ENCODE data around the gene NHERF1. TPM values are rescaled to one million over a fixed set of nuclear protein-coding genes. Genes with fewer than 3 reads are reported as not detected.

NHERF1 gene
- total RNA-seq, 1 donor from 2014 or later: 36.3 TPM

GRCh38 chr17:74805591-74805991 lies 57.2 kb downstream of the NHERF1 start:
- FAIRE-seq: no peak
- no peak overlapping the region for H3K4me3 ChIP-seq (ENCODE audit: insufficient read depth, low read depth, low read length)
- H3K4me1 ChIP-seq (ENCODE audit: insufficient read depth, low read length): no peaks in the 10 kb centered on the region

GRCh38 chr17:74806334-74806733 lies 57.9 kb downstream of the NHERF1 start:
- peaks cover 49% of the 10 kb centered on the region for H4K20me1 ChIP-seq (ENCODE audit: insufficient read depth, low read length)
- FAIRE-seq (no peak), DNase-seq (ENCODE audit: low read depth) (no peak)
- H2AFZ ChIP-seq (ENCODE audit: low read depth, low read length): no peak overlapping the region
- no peak overlapping the region for H3K4me2 ChIP-seq (ENCODE audit: low read length)
- Mint-ChIP-seq H3K27me3 (ENCODE audit: low read depth, unreplicated experiment) (no peaks in the 10 kb centered on the region), H3K4me3 (ENCODE audit: unreplicated experiment) (no peak overlapping the region), H3K4me1 (ENCODE audit: low read depth, unreplicated experiment) (no peaks in the 10 kb centered on the region), H3K36me3 (ENCODE audit: low read depth, unreplicated experiment) (peaks cover 25% of the 10 kb centered on the region), H3K27ac (ENCODE audit: unreplicated experiment) (no peak overlapping the region), H3K9me3 (ENCODE audit: unreplicated experiment) (no peaks in the 10 kb centered on the region)
- H3K36me3 ChIP-seq (ENCODE audit: insufficient read depth, low read length): peaks cover 2% of the 10 kb centered on the region
- H3K9me3 ChIP-seq (ENCODE audit: insufficient read depth, low read depth, low read length): no peaks in the 10 kb centered on the region
- H3K4me1 ChIP-seq (ENCODE audit: insufficient read depth, low read length): no peaks in the 10 kb centered on the region
- H3K79me2 ChIP-seq (ENCODE audit: insufficient read depth, low read length): no peaks in the 10 kb centered on the region
- H3K27me3 ChIP-seq (ENCODE audit: insufficient read depth, low read length): no peaks in the 10 kb centered on the region
- H3K27ac ChIP-seq (ENCODE audit: low read depth, low read length): no peak overlapping the region
- no peak overlapping the region for H3K4me3 ChIP-seq (ENCODE audit: insufficient read depth, low read depth, low read length)
- H3K9ac ChIP-seq (ENCODE audit: low read length): no peak overlapping the region
- TF ChIP-seq CTCF (IDR thresholded peaks at IDR 0.05; ENCODE audit: insufficient read depth, low read depth, low read length) (no peak), EZH2 (IDR thresholded peaks at IDR 0.05; ENCODE audit: insufficient read depth, low read length) (no peak)

More at GRCh38 chr17:74805591-74805991, 57.2 kb downstream of the NHERF1 start:
- Mint-ChIP-seq H3K9me3 (ENCODE audit: unreplicated experiment) (no peaks in the 10 kb centered on the region), H3K4me1 (ENCODE audit: low read depth, unreplicated experiment) (no peaks in the 10 kb centered on the region), H3K27me3 (ENCODE audit: low read depth, unreplicated experiment) (no peaks in the 10 kb centered on the region), H3K4me3 (ENCODE audit: unreplicated experiment) (no peak overlapping the region), H3K27ac (ENCODE audit: unreplicated experiment) (no peak overlapping the region), H3K36me3 (ENCODE audit: low read depth, unreplicated experiment) (peaks cover 23% of the 10 kb centered on the region)
- no peaks in the 10 kb centered on the region for H3K27me3 ChIP-seq (ENCODE audit: insufficient read depth, low read length)
- no peak for TF ChIP-seq CTCF (IDR thresholded peaks at IDR 0.05; ENCODE audit: insufficient read depth, low read depth, low read length)
- TF ChIP-seq EZH2 (IDR thresholded peaks at IDR 0.05; ENCODE audit: insufficient read depth, low read length): no peak
- H3K4me2 ChIP-seq (ENCODE audit: low read length): no peak overlapping the region
- no peak overlapping the region for H3K27ac ChIP-seq (ENCODE audit: low read depth, low read length)
- no peaks in the 10 kb centered on the region for H3K9me3 ChIP-seq (ENCODE audit: insufficient read depth, low read depth, low read length)
- H2AFZ ChIP-seq (ENCODE audit: low read depth, low read length): no peak overlapping the region
- peaks cover 3% of the 10 kb centered on the region for H3K36me3 ChIP-seq (ENCODE audit: insufficient read depth, low read length)
- no peaks in the 10 kb centered on the region for H3K79me2 ChIP-seq (ENCODE audit: insufficient read depth, low read length)
- H3K9ac ChIP-seq (ENCODE audit: low read length): no peak overlapping the region
- H4K20me1 ChIP-seq (ENCODE audit: insufficient read depth, low read length): peaks cover 45% of the 10 kb centered on the region
- no peak for DNase-seq (ENCODE audit: low read depth)

GRCh38 chr17:74807441-74807840 lies 59.0 kb downstream of the NHERF1 start:
- Histone ChIP-seq H4K20me1 (ENCODE audit: insufficient read depth, low read length) (peaks cover 56% of the 10 kb centered on the region), H3K9ac (ENCODE audit: low read length) (no peak overlapping the region), H3K79me2 (ENCODE audit: insufficient read depth, low read length) (no peaks in the 10 kb centered on the region), H3K4me1 (ENCODE audit: insufficient read depth, low read length) (no peaks in the 10 kb centered on the region), H2AFZ (ENCODE audit: low read depth, low read length) (no peak overlapping the region), H3K27me3 (ENCODE audit: insufficient read depth, low read length) (no peaks in the 10 kb centered on the region), H3K36me3 (ENCODE audit: insufficient read depth, low read length) (no peaks in the 10 kb centered on the region), H3K4me3 (ENCODE audit: insufficient read depth, low read depth, low read length) (no peak overlapping the region), H3K27ac (ENCODE audit: low read depth, low read length) (no peak overlapping the region), H3K9me3 (ENCODE audit: insufficient read depth, low read depth, low read length) (no peaks in the 10 kb centered on the region), H3K4me2 (ENCODE audit: low read length) (no peak overlapping the region)
- Mint-ChIP-seq H3K27ac (ENCODE audit: unreplicated experiment) (no peak overlapping the region), H3K27me3 (ENCODE audit: low read depth, unreplicated experiment) (no peaks in the 10 kb centered on the region), H3K4me1 (ENCODE audit: low read depth, unreplicated experiment) (no peaks in the 10 kb centered on the region), H3K4me3 (ENCODE audit: unreplicated experiment) (no peak overlapping the region), H3K36me3 (ENCODE audit: low read depth, unreplicated experiment) (peaks cover 18% of the 10 kb centered on the region), H3K9me3 (ENCODE audit: unreplicated experiment) (no peaks in the 10 kb centered on the region)
- no peak for DNase-seq (ENCODE audit: low read depth)
- no peak for TF ChIP-seq CTCF (IDR thresholded peaks at IDR 0.05; ENCODE audit: insufficient read depth, low read depth, low read length)
- no peak for FAIRE-seq

All from astrocyte (in vitro differentiated cells and primary cell).